Upper lobe of right lung (tissue), 1 donor: ENCODE data around the gene DDC. TPM values are rescaled to one million over a fixed set of nuclear protein-coding genes. Genes with fewer than 3 reads are reported as not detected.

ENCODE experiments used
- ATAC-seq: fragments of 200-7000 bp; cut with Tn5 transposase; one replicate; pipeline ENCODE4 v1.9.1; 2020; ENCODE audit warnings: mild to moderate bottlenecking, moderate library complexity
- DNase-seq: peaks from one replicate; pipeline ENCODE4 v3.0.0-alpha.2; 2020
- H3K27ac ChIP-seq: fragments of 200-600 bp; one replicate; pipeline ENCODE4 v1.8.0; 2022
- H3K27me3 ChIP-seq: fragments of 200-600 bp; one replicate; pipeline ENCODE4 v1.8.0; 2022; ENCODE audit warnings: mild to moderate bottlenecking
- H3K36me3 ChIP-seq: fragments of 200-600 bp; one replicate; pipeline ENCODE4 v1.8.0; 2022
- H3K4me1 ChIP-seq: fragments of 200-600 bp; one replicate; pipeline ENCODE4 v1.8.0; 2022
- H3K4me3 ChIP-seq: fragments of 200-600 bp; one replicate; pipeline ENCODE4 v1.8.0; 2022; ENCODE audit warnings: mild to moderate bottlenecking
- H3K9me3 ChIP-seq: fragments of 200-600 bp; one replicate; pipeline ENCODE4 v1.8.0; 2022
- intact Hi-C: fragments of 100-400 bp; cut with DNase I; formaldehyde crosslinking; loops from one replicate; pipeline ENCODE4 v1.11.0; 2022
- total RNA-seq: library from RNA; stranded (reverse); fragmentation: NEBNext Ultra II Directional; extraction: Animal tissue kit (Norgen Biotek cat#: 25700); gene quantifications from one replicate; pipeline ENCODE4 v1.2.1, GENCODE V29; 2021
- TF ChIP-seq, protein P1 (sequence below): fragments of 200-600 bp; IDR thresholded peaks from one replicate; pipeline ENCODE4 v1.8.0; 2022; ENCODE audit warnings: antibody characterized with exemption
- donor health status: DM: no; HTN: yes; CAD: no; lungs with severe emphysema.

The DDC gene
- total RNA-seq, 1 donor from 2014 or later = 3.1 TPM

DNA sequence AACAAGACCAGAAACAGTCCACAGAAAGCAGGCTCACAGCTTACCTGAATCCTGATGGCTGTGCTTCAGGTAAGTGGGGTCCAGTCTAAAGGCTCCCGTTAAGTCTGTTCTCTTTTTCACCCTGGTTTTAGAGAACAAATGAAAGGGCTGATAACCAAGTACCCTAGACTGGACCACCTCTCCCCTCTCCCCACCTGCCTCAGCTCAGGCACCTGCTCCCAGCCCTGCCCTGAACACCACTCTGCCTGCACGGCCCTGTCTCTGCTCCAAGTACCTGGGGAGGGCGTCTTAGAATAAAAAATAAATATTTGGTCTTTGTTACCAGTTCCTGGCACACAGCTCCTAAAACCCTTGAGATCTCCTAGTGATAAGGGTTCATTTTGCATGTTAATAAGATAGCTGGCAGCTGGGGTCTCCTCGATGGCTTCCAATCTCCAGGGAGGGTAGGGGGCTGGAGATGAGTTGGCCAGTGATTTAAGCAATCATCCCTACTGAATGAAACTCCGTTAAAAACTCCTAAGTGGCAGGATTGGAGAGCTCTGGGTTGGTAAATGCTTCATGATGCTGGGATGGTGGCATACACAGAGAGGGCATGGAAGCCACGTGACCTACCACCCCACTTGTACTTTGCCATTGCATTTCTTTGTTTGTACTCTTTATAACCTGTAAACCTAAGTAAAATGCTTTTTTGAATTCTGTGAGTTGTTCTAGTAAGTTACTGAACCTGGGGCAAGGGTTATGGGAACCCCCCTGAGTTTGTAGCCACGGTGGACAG is 85.3 kb downstream of the DDC start:
- Histone ChIP-seq H3K27ac (no peak overlapping the region), H3K4me3 (no peak overlapping the region), H3K4me1 (peaks cover 5% of the 10 kb centered on the region), H3K36me3 (no peaks in the 10 kb centered on the region), H3K27me3 (no peaks in the 10 kb centered on the region), H3K9me3 (no peaks in the 10 kb centered on the region)
- intact Hi-C loops = loop anchor here (10.0 kb wide), 1 partner anchor 195 kb away; no protein-coding TSS in a partner anchor
- ATAC-seq (peak; percentile 62), DNase-seq (no peak)
- TF ChIP-seq, protein P1, sequence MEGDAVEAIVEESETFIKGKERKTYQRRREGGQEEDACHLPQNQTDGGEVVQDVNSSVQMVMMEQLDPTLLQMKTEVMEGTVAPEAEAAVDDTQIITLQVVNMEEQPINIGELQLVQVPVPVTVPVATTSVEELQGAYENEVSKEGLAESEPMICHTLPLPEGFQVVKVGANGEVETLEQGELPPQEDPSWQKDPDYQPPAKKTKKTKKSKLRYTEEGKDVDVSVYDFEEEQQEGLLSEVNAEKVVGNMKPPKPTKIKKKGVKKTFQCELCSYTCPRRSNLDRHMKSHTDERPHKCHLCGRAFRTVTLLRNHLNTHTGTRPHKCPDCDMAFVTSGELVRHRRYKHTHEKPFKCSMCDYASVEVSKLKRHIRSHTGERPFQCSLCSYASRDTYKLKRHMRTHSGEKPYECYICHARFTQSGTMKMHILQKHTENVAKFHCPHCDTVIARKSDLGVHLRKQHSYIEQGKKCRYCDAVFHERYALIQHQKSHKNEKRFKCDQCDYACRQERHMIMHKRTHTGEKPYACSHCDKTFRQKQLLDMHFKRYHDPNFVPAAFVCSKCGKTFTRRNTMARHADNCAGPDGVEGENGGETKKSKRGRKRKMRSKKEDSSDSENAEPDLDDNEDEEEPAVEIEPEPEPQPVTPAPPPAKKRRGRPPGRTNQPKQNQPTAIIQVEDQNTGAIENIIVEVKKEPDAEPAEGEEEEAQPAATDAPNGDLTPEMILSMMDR = no peak

DNA sequence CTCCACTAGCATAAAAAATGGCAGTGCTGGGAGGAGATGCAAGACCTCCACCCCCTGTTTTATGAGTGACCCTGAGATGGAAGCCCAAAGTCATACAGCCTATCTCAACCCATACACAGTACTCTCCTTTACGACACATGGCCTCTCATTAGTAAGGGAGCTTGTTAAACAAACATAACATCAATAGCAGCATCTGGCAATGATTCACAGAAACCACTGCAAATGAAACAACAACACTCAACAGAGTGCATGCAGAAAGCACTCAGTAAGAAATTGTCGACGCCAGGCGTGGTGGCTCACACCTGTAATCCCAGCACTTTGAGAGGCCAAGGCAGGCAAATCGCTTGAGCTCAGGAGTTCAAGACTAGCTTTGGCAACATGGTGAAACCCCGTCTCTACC is 87.6 kb downstream of the DDC start:
- no peaks in the 10 kb centered on the region for H3K9me3 ChIP-seq
- TF ChIP-seq, protein P1 = no peak
- no peak overlapping the region for H3K4me3 ChIP-seq
- intact Hi-C loops = loop anchor here (10.0 kb wide), 1 partner anchor 197 kb away; no protein-coding TSS in a partner anchor
- DNase-seq = no peak
- H3K27ac ChIP-seq = no peak overlapping the region
- H3K4me1 ChIP-seq = peaks cover 5% of the 10 kb centered on the region
- H3K27me3 ChIP-seq = no peaks in the 10 kb centered on the region
- no peaks in the 10 kb centered on the region for H3K36me3 ChIP-seq
- ATAC-seq = no peak

DNA sequence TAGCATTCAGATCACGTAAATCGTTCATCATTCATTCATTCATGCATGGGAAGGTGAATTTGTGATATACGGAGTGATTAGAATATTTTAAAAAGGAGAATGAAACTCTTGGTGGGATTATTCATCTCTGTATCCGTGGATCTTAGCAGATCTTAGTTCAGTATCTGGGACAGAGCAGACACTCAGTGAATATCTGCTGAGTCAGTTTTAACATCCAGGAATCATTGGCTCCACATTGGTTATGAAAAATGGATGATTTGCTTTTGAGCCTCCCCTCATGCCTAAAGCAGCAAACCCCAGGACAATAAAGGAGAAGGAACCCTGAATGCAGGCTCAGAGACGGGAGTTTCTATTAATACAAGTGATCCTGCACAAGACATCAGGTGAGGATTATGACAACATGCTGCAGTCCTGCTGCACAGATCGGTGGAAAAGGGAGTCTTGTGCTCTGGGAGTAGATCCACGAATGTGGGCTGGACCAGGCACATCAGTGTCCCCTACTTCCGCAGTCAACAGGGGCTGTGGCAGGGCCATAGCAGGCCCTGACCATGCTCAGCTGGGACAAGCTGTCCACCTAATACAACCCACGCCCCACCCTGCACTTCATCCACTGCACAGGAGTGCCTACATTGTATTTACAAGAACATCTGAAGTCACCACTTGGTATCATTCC is 88.1 kb downstream of the DDC start:
- no peaks in the 10 kb centered on the region for H3K36me3 ChIP-seq
- no peak overlapping the region for H3K27ac ChIP-seq
- H3K4me1 ChIP-seq = peaks cover 5% of the 10 kb centered on the region
- DNase-seq (no peak), ATAC-seq (peak; percentile 7)
- no peak overlapping the region for H3K4me3 ChIP-seq
- no peaks in the 10 kb centered on the region for H3K27me3 ChIP-seq
- intact Hi-C loops = loop anchor here (10.0 kb wide), 1 partner anchor 198 kb away; no protein-coding TSS in a partner anchor
- H3K9me3 ChIP-seq = no peaks in the 10 kb centered on the region
- TF ChIP-seq, protein P1 = no peak

DNA sequence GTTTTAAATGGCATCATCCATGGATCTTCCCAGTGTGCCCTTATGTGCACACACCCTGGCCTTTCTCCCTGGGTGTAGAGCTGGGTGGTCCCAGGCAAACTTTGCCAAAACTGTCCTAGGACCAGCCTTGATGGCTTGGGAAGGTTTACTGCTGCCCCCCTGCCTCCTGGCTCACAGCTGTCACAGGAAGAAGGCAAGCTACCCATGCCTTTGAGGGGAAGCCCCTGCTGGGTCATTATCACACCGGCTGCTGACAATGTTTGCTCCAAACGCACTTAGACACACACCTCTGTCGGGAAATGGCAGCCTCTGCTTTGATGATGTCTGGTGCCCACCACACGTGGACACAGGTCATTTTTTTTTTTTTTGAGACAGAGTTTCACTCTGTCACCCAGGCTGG is 89.9 kb downstream of the DDC start:
- TF ChIP-seq, protein P1 = no peak
- Histone ChIP-seq H3K4me3 (no peak overlapping the region), H3K27ac (no peak overlapping the region), H3K27me3 (no peaks in the 10 kb centered on the region), H3K36me3 (no peaks in the 10 kb centered on the region), H3K9me3 (no peaks in the 10 kb centered on the region), H3K4me1 (peaks cover 5% of the 10 kb centered on the region)
- ATAC-seq (no peak), DNase-seq (no peak)
- intact Hi-C loops = loop anchor here (10.0 kb wide), 1 partner anchor 199 kb away; no protein-coding TSS in a partner anchor

DNA sequence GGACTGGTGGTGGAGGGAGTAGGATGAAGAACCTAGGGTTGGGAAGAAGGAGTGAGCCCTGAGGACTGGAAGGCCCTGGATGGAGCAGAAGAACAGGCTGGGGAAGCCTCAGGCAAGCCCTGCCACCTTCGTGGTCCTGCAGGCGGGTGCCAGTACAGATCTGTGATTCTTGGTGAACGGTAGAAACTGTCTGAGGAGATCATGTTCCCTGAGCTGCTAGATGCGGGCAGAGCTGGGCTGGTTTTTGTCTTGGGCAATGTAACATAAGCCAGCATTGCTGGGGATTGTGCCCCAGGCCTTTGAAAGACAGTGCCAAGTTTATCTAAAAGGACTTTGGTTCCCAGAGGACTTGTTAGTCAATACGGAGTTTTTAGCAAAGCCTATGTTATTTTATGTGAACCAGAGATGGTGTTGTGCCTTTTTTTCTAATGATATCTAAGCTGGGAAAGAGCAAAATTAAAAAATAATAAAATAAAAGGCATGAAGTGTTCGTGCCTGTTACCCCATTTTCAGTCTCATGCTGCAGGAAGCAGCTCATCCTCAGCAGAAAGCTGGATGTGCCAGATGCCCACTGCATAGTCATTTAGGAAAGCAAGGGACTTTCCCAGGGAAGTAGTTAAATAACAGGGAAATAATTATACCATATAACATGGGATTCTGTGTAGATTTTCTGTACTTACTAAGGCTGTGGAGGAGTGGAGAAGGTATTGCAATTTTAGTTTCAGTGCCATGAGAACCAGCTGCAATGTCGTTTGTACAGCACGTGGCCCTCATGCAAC is 90.6 kb downstream of the DDC start:
- DNase-seq = no peak
- Histone ChIP-seq H3K27me3 (no peaks in the 10 kb centered on the region), H3K27ac (no peak overlapping the region), H3K9me3 (no peaks in the 10 kb centered on the region), H3K4me3 (no peak overlapping the region), H3K36me3 (no peaks in the 10 kb centered on the region), H3K4me1 (peaks cover 5% of the 10 kb centered on the region)
- intact Hi-C loops = loop anchor here (10.0 kb wide), 1 partner anchor 200 kb away; no protein-coding TSS in a partner anchor
- no peak for ATAC-seq
- TF ChIP-seq, protein P1 = no peak
